OCI-LY1 (cell line): ENCODE results near the gene COL26A1.

ENCODE experiments used
- H2AFZ ChIP-seq: fragments of 200-600 bp; sonication (generic), shearing (Covaris generic); 2 replicates; pipeline ENCODE4 v1.6.0; 2014; ENCODE audit warnings: antibody characterized with exemption, mild to moderate bottlenecking, low read length
- H3F3A ChIP-seq: fragments of 200-600 bp; sonication (generic), shearing (Covaris generic); 2 replicates; pipeline ENCODE4 v1.6.0; 2014; ENCODE audit warnings: mild to moderate bottlenecking, antibody characterized with exemption, low read length, moderate library complexity; ENCODE audit not compliant: insufficient read depth
- H3K27ac ChIP-seq: fragments of 200-600 bp; sonication (generic); 2 replicates; pipeline ENCODE4 v1.5.1; 2014; ENCODE audit warnings: low read length, mixed run types, mild to moderate bottlenecking, low read depth; ENCODE audit not compliant: poor library complexity, severe bottlenecking
- H3K27me3 ChIP-seq: fragments of 200-600 bp; sonication (generic); 2 replicates; pipeline ENCODE4 v1.6.0; 2014; ENCODE audit warnings: antibody characterized with exemption, mild to moderate bottlenecking, low read length, moderate library complexity; ENCODE audit not compliant: insufficient read depth
- H3K36me3 ChIP-seq: fragments of 200-600 bp; sonication (generic); 2 replicates; pipeline ENCODE4 v1.6.1; 2014; ENCODE audit warnings: mild to moderate bottlenecking, antibody characterized with exemption, low read length, moderate library complexity, mixed read lengths; ENCODE audit not compliant: insufficient read depth
- H3K4me1 ChIP-seq: fragments of 200-600 bp; sonication (generic); 2 replicates; pipeline ENCODE4 v1.5.1; 2014; ENCODE audit warnings: mild to moderate bottlenecking, low read length, moderate library complexity; ENCODE audit not compliant: insufficient read depth, severe bottlenecking
- H3K4me2 ChIP-seq: fragments of 200-600 bp; sonication (generic), shearing (Covaris generic); 2 replicates; pipeline ENCODE4 v1.6.1; 2014; ENCODE audit warnings: low read length
- H3K4me3 ChIP-seq: fragments of 200-600 bp; sonication (generic); 2 replicates; pipeline ENCODE4 v1.5.1; 2014; ENCODE audit warnings: low read length, low read depth, mild to moderate bottlenecking, mixed read lengths; ENCODE audit not compliant: poor library complexity, severe bottlenecking
- H3K79me2 ChIP-seq: fragments of 200-600 bp; shearing (Covaris generic); 2 replicates; pipeline ENCODE4 v1.6.1; 2016; ENCODE audit warnings: mixed run types, low read length, mixed read lengths; ENCODE audit not compliant: insufficient read depth
- H3K9ac ChIP-seq: fragments of 200-600 bp; sonication (generic), shearing (Covaris generic); 2 replicates; pipeline ENCODE4 v1.6.1; 2014; ENCODE audit warnings: mild to moderate bottlenecking, low read length, mixed read lengths
- H3K9me2 ChIP-seq: fragments of 200-600 bp; sonication (generic), shearing (Covaris generic); 2 replicates; pipeline ENCODE4 v1.6.1; 2014; ENCODE audit warnings: low read depth, mild to moderate bottlenecking, low read length, mixed read lengths
- H3K9me3 ChIP-seq: fragments of 200-600 bp; shearing (Covaris generic); 2 replicates; pipeline ENCODE4 v1.6.1; 2014; ENCODE audit warnings: low read length, mixed read lengths
- H4K20me1 ChIP-seq: fragments of 200-600 bp; sonication (generic), shearing (Covaris generic); 2 replicates; pipeline ENCODE4 v1.6.0; 2016; ENCODE audit warnings: mild to moderate bottlenecking, low read length; ENCODE audit not compliant: insufficient read depth
- EZH2 ChIP-seq: fragments of 200-600 bp; sonication (generic), shearing (Covaris generic); IDR thresholded peaks from 2 replicates; pipeline ENCODE4 v1.8.0; 2017; ENCODE audit warnings: borderline replicate concordance, mixed run types, mild to moderate bottlenecking, antibody characterized with exemption, low read length, moderate library complexity, mixed read lengths
- TF ChIP-seq, protein P1 (sequence below): fragments of 200-600 bp; sonication (generic), shearing (Covaris generic); IDR thresholded peaks from 2 replicates; pipeline ENCODE4 v1.5.1; 2017; ENCODE audit warnings: mild to moderate bottlenecking, antibody characterized with exemption, low read length, moderate library complexity, mixed read lengths

COL26A1 gene

GRCh38 chr7:101420436-101420835 is 57.8 kb downstream of the COL26A1 start:
- Histone ChIP-seq H3K9ac (no peak overlapping the region), H3K4me3 (no peak overlapping the region), H3K36me3 (no peaks in the 10 kb centered on the region), H3K4me2 (no peak overlapping the region), H3K27me3 (no peaks in the 10 kb centered on the region), H4K20me1 (no peaks in the 10 kb centered on the region), H3K9me3 (no peaks in the 10 kb centered on the region), H3F3A (no peaks in the 10 kb centered on the region), H3K27ac (no peak overlapping the region), H2AFZ (no peak overlapping the region), H3K4me1 (no peaks in the 10 kb centered on the region), H3K79me2 (no peaks in the 10 kb centered on the region), H3K9me2 (no peaks in the 10 kb centered on the region)
- no peak for TF ChIP-seq EZH2
- TF ChIP-seq, protein P1, sequence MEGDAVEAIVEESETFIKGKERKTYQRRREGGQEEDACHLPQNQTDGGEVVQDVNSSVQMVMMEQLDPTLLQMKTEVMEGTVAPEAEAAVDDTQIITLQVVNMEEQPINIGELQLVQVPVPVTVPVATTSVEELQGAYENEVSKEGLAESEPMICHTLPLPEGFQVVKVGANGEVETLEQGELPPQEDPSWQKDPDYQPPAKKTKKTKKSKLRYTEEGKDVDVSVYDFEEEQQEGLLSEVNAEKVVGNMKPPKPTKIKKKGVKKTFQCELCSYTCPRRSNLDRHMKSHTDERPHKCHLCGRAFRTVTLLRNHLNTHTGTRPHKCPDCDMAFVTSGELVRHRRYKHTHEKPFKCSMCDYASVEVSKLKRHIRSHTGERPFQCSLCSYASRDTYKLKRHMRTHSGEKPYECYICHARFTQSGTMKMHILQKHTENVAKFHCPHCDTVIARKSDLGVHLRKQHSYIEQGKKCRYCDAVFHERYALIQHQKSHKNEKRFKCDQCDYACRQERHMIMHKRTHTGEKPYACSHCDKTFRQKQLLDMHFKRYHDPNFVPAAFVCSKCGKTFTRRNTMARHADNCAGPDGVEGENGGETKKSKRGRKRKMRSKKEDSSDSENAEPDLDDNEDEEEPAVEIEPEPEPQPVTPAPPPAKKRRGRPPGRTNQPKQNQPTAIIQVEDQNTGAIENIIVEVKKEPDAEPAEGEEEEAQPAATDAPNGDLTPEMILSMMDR: no peak

DNA sequence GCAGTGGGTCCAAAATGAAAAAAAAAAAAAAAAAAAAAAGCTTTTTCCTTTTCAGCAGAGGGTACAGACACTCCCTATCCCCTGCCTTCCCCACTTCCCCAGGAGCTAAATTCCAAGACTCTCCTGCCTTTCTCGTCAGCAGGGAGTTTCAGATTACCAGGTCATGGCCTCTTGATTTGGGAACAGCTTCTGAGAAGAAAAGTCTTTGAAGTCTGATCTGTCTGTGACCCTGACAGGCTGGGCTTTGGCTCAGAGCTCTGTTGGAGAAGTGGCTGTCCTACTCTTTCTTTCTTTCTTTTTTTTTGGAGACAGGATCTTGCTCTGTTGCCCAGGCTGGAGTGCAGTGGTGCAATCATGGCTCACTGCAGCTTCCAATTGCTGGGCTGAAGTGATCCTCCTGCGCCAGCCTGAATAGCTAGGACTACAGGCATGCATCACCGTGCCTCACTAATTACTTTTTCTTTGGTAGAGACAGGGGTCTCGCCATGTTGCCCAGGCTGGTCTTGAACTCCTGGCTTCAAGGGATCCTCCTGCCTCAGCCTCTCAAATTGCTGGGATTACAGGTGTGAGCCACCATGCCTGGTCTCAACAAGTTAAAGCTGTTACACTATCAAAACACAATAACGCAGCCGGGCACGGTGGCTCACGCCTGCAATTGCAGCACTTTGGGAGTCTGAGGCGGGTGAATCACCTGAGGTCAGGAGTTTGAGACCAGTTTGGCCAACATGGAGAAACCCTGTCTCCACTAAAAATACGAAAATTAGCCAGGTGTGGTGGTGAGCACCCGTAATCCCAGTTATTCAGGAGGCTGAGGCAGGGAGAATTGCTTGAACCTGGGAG is 59.9 kb downstream of the COL26A1 start:
- Histone ChIP-seq H3F3A (no peaks in the 10 kb centered on the region), H3K36me3 (no peaks in the 10 kb centered on the region), H3K4me3 (no peak overlapping the region)

DNA sequence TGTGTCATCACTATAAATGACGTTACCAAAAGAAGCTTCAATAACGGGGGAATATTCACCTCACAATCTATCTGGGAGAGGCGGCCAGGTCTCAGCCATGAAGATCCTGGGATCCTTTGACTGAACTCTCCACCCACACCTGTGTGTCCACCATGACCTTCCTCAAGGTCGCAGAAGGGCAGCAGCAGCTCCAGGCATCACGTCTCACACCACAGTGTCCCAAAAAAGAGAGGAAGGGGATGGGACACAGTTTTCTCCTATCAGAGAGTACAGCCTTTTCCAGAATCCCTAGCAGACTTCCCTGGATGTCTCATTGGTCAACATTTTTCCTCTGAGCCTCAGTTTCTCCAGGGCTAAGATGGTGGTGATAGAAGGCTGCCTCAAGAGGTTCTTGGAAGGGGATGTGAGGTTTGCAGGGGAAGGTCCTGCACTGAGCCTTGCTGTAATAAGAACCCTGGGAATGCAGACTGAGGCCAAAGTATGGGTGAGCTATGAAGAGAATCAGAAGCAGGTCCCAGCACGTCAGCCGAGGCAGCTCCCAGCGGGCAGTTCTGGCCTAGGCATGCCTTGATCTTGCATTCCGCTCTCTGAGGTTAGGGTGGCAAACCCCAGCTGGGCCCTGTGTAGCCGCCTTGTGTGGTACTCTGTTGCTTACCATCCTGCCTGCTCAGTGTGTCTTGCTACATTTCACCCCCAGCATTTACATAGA is 63.8 kb downstream of the COL26A1 start:
- Histone ChIP-seq H3K27me3 (0 out of 2 replicates have a peak, but pooled peaks cover 5% of the 10 kb centered on the region), H2AFZ (no peak overlapping the region), H3K79me2 (no peaks in the 10 kb centered on the region), H3K4me1 (no peaks in the 10 kb centered on the region), H3K9me2 (no peaks in the 10 kb centered on the region), H3K9ac (no peak overlapping the region), H3K4me3 (no peak overlapping the region), H3F3A (no peaks in the 10 kb centered on the region), H3K27ac (no peak overlapping the region), H3K9me3 (no peaks in the 10 kb centered on the region), H4K20me1 (no peaks in the 10 kb centered on the region), H3K36me3 (no peaks in the 10 kb centered on the region), H3K4me2 (no peak overlapping the region)
- TF ChIP-seq, protein P1: no peak
- no peak for TF ChIP-seq EZH2

More for the DNA sequence above, 59.9 kb downstream of the COL26A1 start:
- Histone ChIP-seq H3K27ac (no peak overlapping the region), H2AFZ (no peak overlapping the region), H3K4me1 (no peaks in the 10 kb centered on the region), H3K79me2 (no peaks in the 10 kb centered on the region), H3K9me3 (no peaks in the 10 kb centered on the region), H4K20me1 (no peaks in the 10 kb centered on the region), H3K4me2 (no peak overlapping the region), H3K9ac (no peak overlapping the region), H3K27me3 (no peaks in the 10 kb centered on the region), H3K9me2 (no peaks in the 10 kb centered on the region)
- TF ChIP-seq, protein P1: no peak
- no peak for TF ChIP-seq EZH2
